Ovary (tissue), 9 donors: ENCODE results near the gene ZP1. TPM values are rescaled to one million over a fixed set of nuclear protein-coding genes. Genes with fewer than 3 reads are reported as not detected.

Experiments used
- DNase-seq, 5 donors: peaks; one replicate each; pipeline ENCODE4 v3.0.0-alpha.2; 2019 to 2020
- H3K27ac ChIP-seq, 2 donors: fragments of 200-600 bp; one replicate each; pipeline versions ENCODE4 v1.5.1 to v1.8.0; 2019 to 2022
- H3K27me3 ChIP-seq: fragments of 200-600 bp; one replicate; pipeline ENCODE4 v1.8.0; 2022
- H3K36me3 ChIP-seq: fragments of 200-600 bp; sonication (generic); one replicate; pipeline ENCODE4 v1.5.1; 2019
- H3K4me1 ChIP-seq: one replicate; pipeline ENCODE4 v1.8.1; 2013; ENCODE audit warnings: mild to moderate bottlenecking, moderate library complexity; ENCODE audit not compliant: insufficient read depth
- H3K4me3 ChIP-seq: fragments of 200-600 bp; sonication (generic); one replicate; pipeline ENCODE4 v1.5.1; 2017
- H3K9me3 ChIP-seq, 2 donors: fragments of 200-600 bp in 1 of 2; sonication (generic) in 1 of 2; one replicate each; pipeline versions ENCODE4 v1.5.1 to v1.8.1; 2013 to 2019; ENCODE audit warnings: mild to moderate bottlenecking in 1 of 2, moderate library complexity in 1 of 2
- CTCF ChIP-seq, 3 donors: fragments of 450-650 bp in 2 of 3; fragments of 200-600 bp in 1 of 3; IDR thresholded peaks; one replicate each; pipeline versions ENCODE4 v1.5.1 to v1.8.0; 2016 to 2022; ENCODE audit warnings: antibody characterized with exemption in 3 of 3, mild to moderate bottlenecking in 1 of 3
- EP300 ChIP-seq: sonication (generic); formaldehyde crosslinking; IDR thresholded peaks from one replicate; pipeline ENCODE4 v1.6.1; 2017; ENCODE audit warnings: antibody characterized with exemption
- POLR2A ChIP-seq: fragments of 450-650 bp; IDR thresholded peaks from one replicate; pipeline ENCODE4 v1.6.1; 2017; ENCODE audit warnings: antibody characterized with exemption, mild to moderate bottlenecking, moderate library complexity
- WGBS, 3 donors: extraction: QIAGEN DNeasy Blood & Tissue Kit in 1 of 3; methylation state at CpG; one replicate each; pipeline versions ENCODE4 v1.1.5 to v1.1.7; 2013 to 2017; 5-methylcytosine and 5-hydroxymethylcytosine counted together
- intact Hi-C, 4 donors: fragments of 100-400 bp; cut with DNase I; formaldehyde crosslinking; loops; one replicate each; pipeline versions ENCODE4 v1.11.0 to v1.15.1; 2022 to 2023
- polyA plus RNA-seq, 2 donors: library from polyadenylated mRNA; stranded (reverse); fragments of 200-250 nt in 1 of 2; fragments of 350-450 nt in 1 of 2; fragmentation: Illumina TruSeq in 1 of 2; extraction: RNeasy Lipid Tissue Mini Kit (QIAGEN cat#74804) in 1 of 2; gene quantifications; one replicate each; pipeline ENCODE4 v1.2.3, GENCODE V29; 2013 to 2014
- total RNA-seq, 7 donors: library from RNA; depleted of rRNA in 2 of 7; stranded (reverse); fragments of >200 nt in 2 of 7; fragmentation: NEBNext Ultra II Directional in 3 of 7; extraction: Animal tissue kit (Norgen Biotek cat#: 25700) in 3 of 7; gene quantifications; one replicate each; pipeline versions ENCODE4 v1.1.0 to v1.2.4, GENCODE V29; 2016 to 2023
- donor health status: DM: no; HTN: no; CAD: no; lungs with moderate emphysema.
- donor health status: DM: no; HTN: no; CAD: no.
- donor health status: Bipolar disorder and iron deficiency.
- donor health status: DM: yes; HTN: yes; CAD: no.
- donor health status: DM: no; HTN: no; CAD: no.
- donor health status: DM: yes; HTN: yes; CAD: no.

Gene ZP1
- total and polyA plus RNA-seq, 9 donors = 0.17 TPM; not detected in 8

GRCh38 chr11:60874421-60875365, 7.4 kb downstream of the ZP1 start:
- Histone ChIP-seq H3K9me3 (no peaks in the 10 kb centered on the region), H3K4me1 (peaks cover 6% of the 10 kb centered on the region), H3K27ac (no peak overlapping the region), H3K36me3 (no peaks in the 10 kb centered on the region), H3K27me3 (no peaks in the 10 kb centered on the region), H3K4me3 (no peak overlapping the region)
- DNase-seq = no peak
- no peak for TF ChIP-seq CTCF (IDR thresholded peaks at IDR 0.05)
- TF ChIP-seq POLR2A = no peak
- TF ChIP-seq EP300 = no peak
- intact Hi-C loops = no loop called here
- 86 to 91% (median 87%) methylated on average over 13 of the region's 13 CpGs for WGBS, 3 donors

- intact Hi-C loops = no loop called here
- Histone ChIP-seq H3K4me1 (peaks cover 6% of the 10 kb centered on the region), H3K9me3 (no peaks in the 10 kb centered on the region), H3K27ac (no peak overlapping the region), H3K36me3 (no peaks in the 10 kb centered on the region), H3K4me3 (no peak overlapping the region), H3K27me3 (no peaks in the 10 kb centered on the region)
- TF ChIP-seq EP300 = no peak
- TF ChIP-seq POLR2A = no peak
- no peak for TF ChIP-seq CTCF (IDR thresholded peaks at IDR 0.05)
- no peak for DNase-seq
- WGBS, 3 donors = 89 to 95% (median 91%) methylated on average over 7 of the region's 7 CpGs
Measured at GRCh38 chr11:60875366-60876167, 8.2 kb downstream of the ZP1 start.

GRCh38 chr11:60876168-60876485, 8.8 kb downstream of the ZP1 start:
- H3K36me3 ChIP-seq = no peaks in the 10 kb centered on the region
- intact Hi-C loops = no loop called here
- no peaks in the 10 kb centered on the region for H3K27me3 ChIP-seq
- H3K4me3 ChIP-seq = no peak overlapping the region
- H3K9me3 ChIP-seq = no peaks in the 10 kb centered on the region
- no peak for TF ChIP-seq CTCF (IDR thresholded peaks at IDR 0.05)
- no peak for TF ChIP-seq POLR2A
- TF ChIP-seq EP300 = no peak
- WGBS, 3 donors = 99 to 100% (median 100%) methylated on average over 2 of the region's 2 CpGs
- H3K27ac ChIP-seq = no peak overlapping the region
- DNase-seq = no peak
- H3K4me1 ChIP-seq = peaks cover 6% of the 10 kb centered on the region

GRCh38 chr11:60878245-60879101, 11.1 kb downstream of the ZP1 start:
- peak in 1 of 5 donors; percentile 41 for DNase-seq
- Histone ChIP-seq H3K27ac (peak overlapping the region; percentile 61 to 78), H3K4me1 (peaks cover 4% of the 10 kb centered on the region), H3K27me3 (no peaks in the 10 kb centered on the region), H3K4me3 (no peak overlapping the region), H3K9me3 (no peaks in the 10 kb centered on the region), H3K36me3 (no peaks in the 10 kb centered on the region)
- intact Hi-C loops = no loop called here
- 18 to 22% (median 19%) methylated on average over 5 of the region's 5 CpGs for WGBS, 3 donors
- no peak for TF ChIP-seq EP300
